Medulla oblongata (tissue), 1 donor: Measurements from ENCODE around the gene SNX33.
"Not testable (repeated sequence)": the region's sequence is repeated elsewhere in the genome, so short reads cannot be mapped to it uniquely, and the experiment has no call there.

Source experiments
- DNase-seq: peaks from one replicate; pipeline ENCODE4 v3.0.0-alpha.2; 2015; ENCODE audit errors: extremely low spot score

SNX33 gene

GRCh38 chr15:75647370-75648155, at the start of gene SNX33:
Gene SNX33, plus strand, starts transcription at chr15:75647912. Its CDS starts 1,191 bp downstream, at chr15:75649103.
- DNase-seq: peak; percentile 64

GRCh38 chr15:75598361-75598760, 49.4 kb upstream of the SNX33 start:
- DNase-seq: no peak

- DNase-seq: no peak
Measured at GRCh38 chr15:75599401-75599800, 48.3 kb upstream of the SNX33 start.

GRCh38 chr15:75606026-75606425, 41.7 kb upstream of the SNX33 start:
- no peak for DNase-seq

- DNase-seq: no peak
Measured at GRCh38 chr15:75606711-75607699, 40.7 kb upstream of the SNX33 start.

GRCh38 chr15:75616766-75617165, 30.9 kb upstream of the SNX33 start:
- no peak for DNase-seq

GRCh38 chr15:75620058-75620820, 27.5 kb upstream of the SNX33 start:
- no peak for DNase-seq

GRCh38 chr15:75620841-75621391, 26.8 kb upstream of the SNX33 start:
- DNase-seq: peak; percentile 24

- DNase-seq: no peak
Measured at GRCh38 chr15:75622505-75622904, 25.2 kb upstream of the SNX33 start.

- peak; percentile 96 for DNase-seq
Measured at GRCh38 chr15:75625542-75626347, 22.0 kb upstream of the SNX33 start, which contains the start of gene SNUPN. Gene SNUPN, minus strand, starts transcription at chr15:75625725. Its CDS starts 4,674 bp downstream, at chr15:75621051.

- no peak for DNase-seq
Measured at GRCh38 chr15:75631935-75632334, 15.8 kb upstream of the SNX33 start.

GRCh38 chr15:75633922-75634321, 13.8 kb upstream of the SNX33 start:
- not testable (repeated sequence) for DNase-seq

- DNase-seq: no peak
Measured at GRCh38 chr15:75636026-75636425, 11.7 kb upstream of the SNX33 start.

- no peak for DNase-seq
Measured at GRCh38 chr15:75637245-75638009, 10.3 kb upstream of the SNX33 start.

GRCh38 chr15:75639191-75639708, 8.5 kb upstream of the SNX33 start:
- DNase-seq: no peak

- DNase-seq: peak; percentile 99
Measured at GRCh38 chr15:75639709-75640482, 7.8 kb upstream of the SNX33 start, which contains the start of gene IMP3. Gene IMP3, minus strand, starts transcription at chr15:75640224. Its CDS starts 56 bp downstream, at chr15:75640168.

GRCh38 chr15:75640483-75641178, 7.1 kb upstream of the SNX33 start:
- peak; percentile 37 for DNase-seq

- DNase-seq: no peak
Measured at GRCh38 chr15:75641179-75641503, 6.6 kb upstream of the SNX33 start.
